Rectal smooth muscle tissue (tissue), 1 donor: ENCODE results near the gene KRTAP10-5.
"Not testable (repeated sequence)": the region's sequence is repeated elsewhere in the genome, so short reads cannot be mapped to it uniquely, and the experiment has no call there.

ENCODE experiments used
- H3K27ac ChIP-seq: one replicate; pipeline ENCODE4 v1.7.0; 2013; ENCODE audit warnings: low read depth, low read length, inconsistent platforms
- H3K27me3 ChIP-seq: one replicate; pipeline ENCODE4 v1.7.0; 2013; ENCODE audit warnings: low read length; ENCODE audit not compliant: control insufficient read depth, insufficient read depth
- H3K36me3 ChIP-seq: one replicate; pipeline ENCODE4 v1.7.0; 2013; ENCODE audit warnings: low read length; ENCODE audit not compliant: control insufficient read depth, insufficient read depth
- H3K4me1 ChIP-seq: one replicate; pipeline ENCODE4 v1.7.0; 2013; ENCODE audit warnings: low read length; ENCODE audit not compliant: control insufficient read depth, insufficient read depth
- H3K4me3 ChIP-seq: one replicate; pipeline ENCODE4 v1.7.0; 2013; ENCODE audit warnings: low read length
- H3K9ac ChIP-seq: one replicate; pipeline ENCODE4 v1.7.0; 2013; ENCODE audit warnings: low read length

The KRTAP10-5 gene

GRCh38 chr21:44616591-44616926, 36.2 kb upstream of the KRTAP10-5 start:
- Histone ChIP-seq H3K27me3 (no peaks in the 10 kb centered on the region), H3K9ac (no peak overlapping the region), H3K36me3 (no peaks in the 10 kb centered on the region), H3K4me1 (no peaks in the 10 kb centered on the region), H3K27ac (no peak overlapping the region), H3K4me3 (no peak overlapping the region)

DNA sequence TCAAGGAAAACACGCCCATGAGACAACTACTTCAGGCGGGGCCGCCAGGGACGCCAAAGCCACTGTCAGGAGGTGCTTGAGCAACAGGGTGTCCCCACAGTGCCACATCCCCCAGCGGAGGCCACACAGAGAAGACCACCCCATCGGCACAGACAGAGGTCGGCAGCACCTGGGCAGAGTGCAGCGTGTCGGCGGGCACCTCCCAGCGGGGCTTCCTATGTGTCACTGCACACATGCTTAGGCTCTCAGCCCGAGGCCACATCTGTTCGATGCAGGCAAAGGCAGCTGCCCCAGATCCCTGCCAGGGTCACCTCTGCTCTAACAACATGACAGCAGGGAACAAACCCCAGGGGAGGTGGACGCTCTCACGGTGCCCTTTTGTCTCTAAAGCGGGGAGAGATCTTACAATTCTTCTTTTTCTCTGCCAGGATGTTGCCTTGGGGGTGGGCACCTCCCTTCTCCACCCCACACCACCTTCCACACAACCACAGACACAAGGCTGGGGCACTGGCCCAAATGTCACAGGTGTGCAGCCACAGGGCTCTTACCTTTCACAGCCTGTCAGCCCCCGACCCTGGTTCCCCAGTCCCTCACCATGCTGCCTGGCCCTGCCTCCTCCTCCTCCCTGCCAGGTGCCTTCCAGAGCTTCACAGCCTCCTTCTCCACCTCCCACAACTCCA, 35.6 kb upstream of the KRTAP10-5 start:
- no peak overlapping the region for H3K27ac ChIP-seq
- no peaks in the 10 kb centered on the region for H3K4me1 ChIP-seq
- no peaks in the 10 kb centered on the region for H3K27me3 ChIP-seq
- no peak overlapping the region for H3K9ac ChIP-seq
- no peak overlapping the region for H3K4me3 ChIP-seq
- no peaks in the 10 kb centered on the region for H3K36me3 ChIP-seq

GRCh38 chr21:44615466-44615865, 35.1 kb upstream of the KRTAP10-5 start:
- H3K4me3 ChIP-seq = no peak overlapping the region
- no peak overlapping the region for H3K9ac ChIP-seq
- H3K27me3 ChIP-seq = no peaks in the 10 kb centered on the region
- no peaks in the 10 kb centered on the region for H3K36me3 ChIP-seq
- no peak overlapping the region for H3K27ac ChIP-seq
- H3K4me1 ChIP-seq = no peaks in the 10 kb centered on the region

- Histone ChIP-seq H3K9ac (no peak overlapping the region), H3K27ac (no peak overlapping the region), H3K4me1 (no peaks in the 10 kb centered on the region), H3K27me3 (no peaks in the 10 kb centered on the region), H3K4me3 (no peak overlapping the region), H3K36me3 (no peaks in the 10 kb centered on the region)
Observed at GRCh38 chr21:44614961-44615391, 34.6 kb upstream of the KRTAP10-5 start.

DNA sequence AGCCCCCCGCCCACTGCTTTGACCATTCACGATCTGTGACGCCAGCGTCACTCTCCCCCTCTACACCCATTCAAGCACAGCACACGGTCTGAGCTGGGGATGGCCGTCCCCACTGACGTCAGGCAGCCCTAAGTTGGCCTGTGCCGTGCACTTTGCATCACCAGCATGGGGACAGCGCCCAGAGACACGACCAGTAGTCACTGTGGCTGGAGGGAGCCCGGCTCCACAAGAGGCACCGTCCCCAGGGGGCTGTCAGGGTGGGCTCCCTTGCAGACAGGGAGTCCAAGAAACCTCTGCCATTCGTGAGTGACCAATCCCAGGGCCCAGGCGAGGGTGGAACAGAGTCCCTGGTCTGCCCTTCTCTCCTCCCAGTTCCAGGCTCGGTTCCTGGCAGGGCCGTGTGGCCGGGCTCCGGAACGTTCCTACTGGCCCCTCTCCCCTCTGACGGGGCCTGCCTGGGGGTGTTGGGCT, 33.8 kb upstream of the KRTAP10-5 start:
- Histone ChIP-seq H3K9ac (no peak overlapping the region), H3K4me3 (no peak overlapping the region), H3K4me1 (no peaks in the 10 kb centered on the region), H3K27me3 (no peaks in the 10 kb centered on the region), H3K36me3 (no peaks in the 10 kb centered on the region), H3K27ac (no peak overlapping the region)

DNA sequence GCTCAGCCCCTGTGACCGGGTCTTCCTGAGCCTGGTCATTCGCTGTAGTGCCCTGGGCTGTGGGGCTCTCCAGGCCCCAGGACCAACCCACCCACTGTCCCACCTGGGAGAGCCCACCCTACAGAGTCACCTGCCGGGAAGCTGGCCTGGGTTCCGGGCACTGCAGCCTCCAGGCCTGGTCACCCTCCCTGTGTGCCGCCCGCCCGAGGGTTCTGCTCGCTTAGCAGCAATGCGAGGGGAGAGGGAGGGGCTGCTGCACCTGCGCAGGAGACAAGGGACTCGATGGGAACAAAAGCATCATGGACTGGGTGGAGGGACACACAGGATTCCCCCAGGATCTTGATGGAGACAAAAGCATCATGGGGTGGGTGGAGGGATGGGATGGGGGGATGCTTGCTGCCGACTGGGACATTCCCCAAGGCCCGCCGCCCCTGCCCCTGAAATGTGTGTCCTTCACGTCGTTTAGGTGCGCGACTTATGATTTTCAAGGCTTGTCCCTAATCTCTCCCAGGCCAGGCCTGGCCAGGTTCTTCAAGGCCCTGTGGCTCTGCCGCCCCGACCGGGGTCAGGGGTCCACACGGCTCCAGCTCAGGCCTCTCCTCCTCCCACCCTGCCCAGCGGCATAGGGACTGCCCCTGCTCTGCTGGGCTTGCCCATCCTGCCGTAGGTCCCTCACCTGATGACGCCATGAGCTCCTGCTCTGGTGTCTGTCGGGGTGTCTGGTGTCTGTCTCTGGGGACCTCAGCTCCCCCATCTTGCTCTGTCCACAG, 33.2 kb upstream of the KRTAP10-5 start:
- H3K27ac ChIP-seq = no peak overlapping the region
- no peaks in the 10 kb centered on the region for H3K4me1 ChIP-seq
- no peaks in the 10 kb centered on the region for H3K27me3 ChIP-seq
- H3K9ac ChIP-seq = no peak overlapping the region
- H3K4me3 ChIP-seq = no peak overlapping the region
- H3K36me3 ChIP-seq = no peaks in the 10 kb centered on the region

DNA sequence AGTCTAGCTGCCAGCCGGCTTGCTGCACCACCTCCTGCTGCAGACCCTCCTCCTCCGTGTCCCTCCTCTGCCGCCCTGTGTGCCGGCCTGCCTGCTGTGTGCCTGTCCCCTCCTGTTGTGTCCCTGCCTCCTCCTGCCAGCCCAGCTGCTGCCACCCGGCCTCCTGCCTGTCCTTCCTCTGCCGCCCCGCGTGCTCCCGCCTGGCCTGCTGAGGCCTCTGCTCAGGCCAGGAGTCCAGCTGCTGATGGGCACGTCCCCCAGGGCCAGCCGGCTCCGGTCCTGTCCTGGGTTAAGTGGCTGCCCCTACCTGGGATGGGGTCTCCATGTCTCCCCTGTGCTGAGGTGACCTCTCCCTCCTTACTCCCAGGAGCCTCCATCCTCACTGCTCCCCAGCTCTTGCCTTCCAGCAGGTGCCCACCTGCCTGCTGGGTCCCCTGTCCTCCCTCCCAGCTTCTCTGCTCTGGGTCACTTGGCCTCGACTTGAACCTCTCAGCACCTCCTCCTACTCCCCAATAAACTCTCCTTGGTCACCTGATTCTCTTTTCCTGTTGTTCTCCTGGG, 32.3 kb upstream of the KRTAP10-5 start:
- no peak overlapping the region for H3K4me3 ChIP-seq
- H3K4me1 ChIP-seq = no peaks in the 10 kb centered on the region
- H3K27me3 ChIP-seq = no peaks in the 10 kb centered on the region

GRCh38 chr21:44612029-44612486, 31.7 kb upstream of the KRTAP10-5 start, which contains the start of gene KRTAP10-8:
Gene KRTAP10-8 (plus strand): TSS chr21:44612079. CDS start chr21:44612101, 22 bp downstream.
- Histone ChIP-seq H3K4me3 (no peak within 1 kb of the TSS), H3K36me3 (no peaks in the 10 kb centered on the region), H3K9ac (no peak within 1 kb of the TSS), H3K4me1 (no peaks in the 10 kb centered on the region), H3K27me3 (no peaks in the 10 kb centered on the region), H3K27ac (no peak within 1 kb of the TSS)

More for the DNA sequence above, 32.3 kb upstream of the KRTAP10-5 start:
- no peaks in the 10 kb centered on the region for H3K36me3 ChIP-seq
- no peak overlapping the region for H3K9ac ChIP-seq
- H3K27ac ChIP-seq = no peak overlapping the region

DNA sequence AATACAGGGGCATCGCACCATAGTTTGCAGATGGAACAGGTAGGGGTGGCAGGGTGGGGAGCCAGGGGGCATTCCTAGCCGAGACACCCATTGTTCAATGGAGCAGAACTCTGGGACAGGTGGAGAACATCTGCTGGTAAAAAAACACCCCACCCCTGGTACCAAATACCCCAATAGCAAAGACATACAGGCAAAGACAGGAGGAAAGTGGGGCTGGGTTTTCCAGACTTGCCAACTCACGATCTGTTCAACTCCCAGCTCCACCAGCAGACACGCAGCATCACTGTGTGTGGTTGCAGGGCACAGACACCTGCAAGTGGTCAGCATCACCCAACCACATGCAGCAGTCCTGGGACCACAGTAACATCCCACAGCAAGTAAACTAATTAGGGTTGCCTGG, 31.1 kb upstream of the KRTAP10-5 start:
- Histone ChIP-seq H3K27me3 (no peaks in the 10 kb centered on the region), H3K9ac (no peak overlapping the region), H3K36me3 (no peaks in the 10 kb centered on the region), H3K4me1 (no peaks in the 10 kb centered on the region), H3K27ac (no peak overlapping the region), H3K4me3 (no peak overlapping the region)

DNA sequence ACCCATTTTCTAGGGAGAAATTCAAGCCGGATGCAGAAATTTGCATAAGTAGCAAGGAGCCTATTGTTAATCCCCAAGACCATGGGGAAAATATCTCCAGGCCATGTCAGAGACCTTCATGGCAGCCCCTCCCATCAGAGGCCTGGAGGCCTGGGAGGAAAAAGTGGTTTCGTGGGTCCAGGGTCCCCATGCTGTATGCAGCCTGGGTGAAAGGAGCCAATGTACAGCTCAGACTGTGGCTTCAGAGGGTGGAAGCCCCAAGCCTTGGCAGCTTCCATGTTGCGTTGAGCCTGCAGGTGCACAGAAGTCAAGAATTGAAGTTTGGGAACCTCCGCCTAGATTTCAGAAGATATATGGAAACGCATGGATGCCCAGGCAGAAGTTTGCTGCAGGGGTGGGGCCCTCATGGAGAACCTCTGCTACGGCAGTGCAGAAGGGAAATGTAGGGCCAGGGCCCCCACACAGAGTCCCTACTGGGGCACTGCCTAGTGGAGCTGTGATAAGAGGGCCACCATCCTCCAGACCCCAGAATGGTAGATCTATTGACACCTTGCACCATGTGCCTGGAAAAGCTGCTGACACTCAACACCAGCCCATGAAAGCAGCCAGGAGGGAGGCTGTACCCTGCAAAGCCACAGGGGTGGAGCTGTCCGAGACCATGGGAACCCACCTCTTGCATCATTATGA, 29.9 kb upstream of the KRTAP10-5 start:
- H3K27me3 ChIP-seq, H3K36me3 ChIP-seq, H3K4me3 ChIP-seq, H3K27ac ChIP-seq, H3K4me1 ChIP-seq, H3K9ac ChIP-seq: not testable (repeated sequence)

DNA sequence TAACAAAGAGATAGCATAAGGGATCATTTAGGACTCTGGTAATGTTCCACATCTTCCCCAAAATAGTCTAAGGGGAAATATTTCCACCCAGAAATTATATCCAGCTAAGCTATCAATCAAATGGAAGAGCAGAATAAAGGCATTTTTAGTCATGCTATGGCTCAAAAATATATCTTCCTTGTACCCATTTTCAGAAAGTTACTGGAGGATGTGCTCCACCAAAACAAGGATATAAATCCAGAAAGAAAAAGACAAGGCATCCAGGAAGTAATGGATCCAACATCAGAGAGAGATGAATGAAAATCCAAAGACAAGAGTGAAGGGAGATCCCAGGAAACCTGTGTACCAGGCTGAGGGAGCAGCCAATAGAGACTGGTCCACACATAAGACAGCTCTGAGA, 28.8 kb upstream of the KRTAP10-5 start:
- H3K4me3 ChIP-seq = no peak overlapping the region
- no peak overlapping the region for H3K9ac ChIP-seq
- H3K27me3 ChIP-seq = no peaks in the 10 kb centered on the region
- H3K27ac ChIP-seq = no peak overlapping the region
- no peaks in the 10 kb centered on the region for H3K4me1 ChIP-seq
- no peaks in the 10 kb centered on the region for H3K36me3 ChIP-seq

DNA sequence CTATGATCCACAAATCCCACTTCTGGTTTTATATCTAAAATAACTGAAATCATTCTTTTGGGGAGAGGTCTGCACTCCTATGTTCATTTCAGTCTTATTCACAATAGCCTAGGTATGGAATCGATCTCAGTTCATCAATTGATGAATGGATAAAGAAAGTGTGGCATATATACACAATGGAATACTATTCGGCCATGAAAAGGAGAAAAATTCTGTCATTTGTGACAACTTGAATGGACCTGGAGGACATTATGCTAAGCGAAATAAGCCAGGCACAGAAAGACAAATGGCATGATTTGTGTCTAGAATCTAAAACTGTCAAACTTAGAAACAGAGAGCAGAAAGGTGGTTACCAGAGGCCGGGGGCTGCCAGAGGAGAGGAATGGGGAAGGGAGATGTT, 26.1 kb upstream of the KRTAP10-5 start:
- Histone ChIP-seq H3K4me1 (no peaks in the 10 kb centered on the region), H3K9ac (no peak overlapping the region), H3K27me3 (no peaks in the 10 kb centered on the region), H3K4me3 (no peak overlapping the region), H3K36me3 (no peaks in the 10 kb centered on the region), H3K27ac (no peak overlapping the region)
